NCI-H2081 (cell line): ENCODE results near the gene ODC1.

Experiments
- DNase-seq, 2 experiments: peaks; one replicate each; lab custom pipeline; 2025; lab: John Stamatoyannopoulos, UW

ODC1 gene

DNA sequence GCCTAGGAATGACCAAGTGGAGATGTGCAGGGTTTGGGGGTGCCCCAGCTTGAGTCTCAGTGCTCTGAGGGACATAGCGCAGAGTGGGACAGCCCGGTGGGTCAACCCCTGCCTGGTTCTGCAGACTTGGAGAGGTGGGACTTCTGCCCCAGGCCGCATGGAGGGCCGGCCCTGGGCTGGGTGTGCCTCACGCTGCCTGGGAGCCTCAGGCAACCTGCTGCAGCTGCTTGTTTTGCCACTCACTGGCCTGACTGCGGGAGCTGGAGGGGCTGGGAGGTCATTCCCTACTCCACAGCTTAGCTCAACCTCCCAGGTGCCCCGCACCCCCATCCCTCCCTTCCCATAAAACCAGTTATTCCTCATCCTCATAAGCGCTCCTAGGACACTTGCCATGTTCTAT is 33.1 kb downstream of the ODC1 start:
- no peak for DNase-seq

DNA sequence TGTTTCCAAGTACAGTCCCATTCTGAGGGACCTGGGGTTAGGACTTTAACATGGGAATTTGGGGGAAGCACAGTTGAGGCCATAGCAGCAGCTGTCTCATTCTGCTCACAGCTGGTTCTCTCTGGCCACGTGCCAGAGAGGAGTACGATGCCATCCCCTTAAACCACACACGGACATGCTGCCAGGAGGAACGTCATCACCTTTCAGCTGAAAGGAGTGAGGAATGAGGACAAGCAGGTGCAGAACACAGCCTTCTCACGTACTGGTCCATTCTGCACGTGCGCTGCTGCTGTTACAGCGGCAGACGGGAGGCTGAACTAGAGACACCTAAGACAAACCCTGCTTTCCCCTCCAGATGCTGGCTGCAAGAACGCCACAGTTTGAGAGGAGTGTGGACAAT is 33.5 kb downstream of the ODC1 start:
- peak; percentile 61 to 80 for DNase-seq

DNA sequence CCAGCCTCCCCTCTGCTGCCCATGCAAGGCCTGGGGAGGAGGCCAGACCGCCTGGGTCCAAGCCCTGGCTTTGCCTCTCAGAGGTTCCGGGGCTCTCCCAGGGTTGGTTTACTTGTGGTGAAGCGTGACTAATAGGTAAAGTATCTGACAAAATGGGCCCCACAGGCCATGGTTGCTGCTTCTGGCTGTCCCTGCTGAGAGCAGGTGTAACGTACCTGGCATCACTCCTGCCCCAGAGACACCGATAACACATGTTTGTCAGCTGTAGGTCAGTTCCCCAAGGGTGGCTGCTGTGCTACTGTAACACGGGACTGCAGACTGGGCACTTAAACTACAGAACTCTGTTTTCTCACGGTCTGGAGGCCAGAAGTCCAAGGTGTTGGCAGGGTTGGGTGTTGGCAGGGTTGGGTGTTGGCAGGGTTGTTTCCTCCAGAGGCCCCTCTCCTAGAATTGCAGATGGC is 34.1 kb downstream of the ODC1 start:
- DNase-seq: peak; percentile 74 to 90

DNA sequence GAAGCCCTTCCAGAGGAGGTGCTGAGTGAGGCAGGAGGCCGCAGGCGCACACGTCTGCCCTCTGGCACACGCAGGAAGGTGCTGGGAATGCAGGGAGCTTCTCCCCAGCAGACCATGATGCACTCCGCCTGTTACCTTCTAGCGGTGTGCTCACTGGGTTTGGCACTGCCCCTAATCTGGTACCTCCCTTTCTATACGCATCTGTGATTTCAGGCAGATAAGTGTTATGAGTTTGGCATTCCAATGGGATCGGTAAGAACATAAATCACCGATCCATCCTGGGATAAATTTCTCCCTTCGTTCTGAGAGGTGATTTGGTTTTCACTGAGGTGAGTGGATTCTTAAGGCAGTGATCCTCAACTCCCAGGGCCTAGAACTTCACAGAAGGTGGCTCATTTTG is 34.6 kb downstream of the ODC1 start:
- DNase-seq: no peak

DNA sequence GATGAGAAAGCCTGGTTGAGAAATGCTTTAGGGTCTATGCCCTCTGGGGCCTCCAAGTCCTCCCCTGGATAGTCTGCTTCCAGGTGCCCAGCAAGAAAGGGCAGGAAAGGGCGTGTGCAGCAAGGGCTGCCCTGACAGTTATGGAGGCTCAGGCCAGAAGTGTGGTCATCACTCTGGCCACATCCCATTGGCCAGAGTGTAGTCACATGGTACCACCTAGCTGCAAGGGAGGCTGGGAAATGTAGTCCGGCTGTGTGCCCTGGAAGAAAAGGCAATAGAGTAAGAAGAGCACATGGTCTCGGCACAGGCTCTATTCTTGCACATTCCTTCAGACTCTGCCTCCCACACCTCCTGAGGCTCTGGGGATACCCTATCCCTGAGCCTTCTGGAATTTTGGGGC is 35.7 kb downstream of the ODC1 start:
- peak in 1 of 2 experiments; percentile 49 for DNase-seq

DNA sequence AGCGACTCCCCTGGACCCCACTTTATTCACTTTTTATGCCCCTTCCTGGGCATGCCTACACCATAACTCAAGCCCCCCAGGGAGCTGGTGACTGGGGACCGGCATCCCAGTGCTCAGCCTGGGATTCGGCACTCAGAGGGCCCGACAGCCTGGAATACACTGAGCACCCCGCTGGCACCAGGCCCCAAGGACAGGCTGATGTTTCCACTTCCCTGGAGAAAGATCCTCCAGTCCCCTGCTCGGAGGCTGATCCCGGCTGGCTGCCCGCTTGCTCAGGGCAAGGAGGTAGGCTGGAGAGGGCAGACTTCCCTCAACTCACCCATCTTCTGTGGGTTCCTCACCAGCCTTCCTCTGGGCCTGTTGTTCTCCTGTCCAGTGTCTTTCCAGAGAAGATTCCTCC is 36.6 kb downstream of the ODC1 start:
- DNase-seq: no peak

DNA sequence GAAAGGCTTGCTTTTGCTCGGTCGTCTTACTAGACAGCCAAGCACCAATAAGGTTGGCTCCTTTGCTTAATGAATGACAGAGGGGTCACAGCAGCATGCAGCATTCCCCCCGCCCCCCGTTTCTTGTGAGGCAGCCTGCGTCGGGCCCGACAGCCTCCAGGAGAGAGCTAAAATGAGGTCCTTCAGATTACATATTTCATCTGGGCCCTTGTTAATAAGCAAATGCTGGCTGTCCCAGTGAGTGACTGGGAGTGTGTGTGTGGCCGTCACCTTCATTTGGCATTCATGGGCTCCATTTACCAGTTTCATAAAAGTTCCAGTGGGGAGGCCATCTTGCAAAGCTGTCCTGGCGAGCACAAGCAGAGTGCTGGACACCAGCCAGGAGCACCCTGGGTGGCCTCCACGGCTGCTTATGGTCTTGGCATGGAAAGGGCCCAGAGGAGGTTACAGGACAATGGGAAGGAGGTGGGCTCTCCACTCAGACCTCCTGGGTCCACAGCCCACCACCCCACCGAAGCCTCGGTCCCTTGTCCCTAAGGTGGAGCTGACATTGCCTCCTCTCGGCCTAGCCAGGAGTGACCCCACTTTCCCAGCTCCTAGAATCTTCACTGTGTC is 37.2 kb downstream of the ODC1 start:
- DNase-seq: peak; percentile 30 to 61

DNA sequence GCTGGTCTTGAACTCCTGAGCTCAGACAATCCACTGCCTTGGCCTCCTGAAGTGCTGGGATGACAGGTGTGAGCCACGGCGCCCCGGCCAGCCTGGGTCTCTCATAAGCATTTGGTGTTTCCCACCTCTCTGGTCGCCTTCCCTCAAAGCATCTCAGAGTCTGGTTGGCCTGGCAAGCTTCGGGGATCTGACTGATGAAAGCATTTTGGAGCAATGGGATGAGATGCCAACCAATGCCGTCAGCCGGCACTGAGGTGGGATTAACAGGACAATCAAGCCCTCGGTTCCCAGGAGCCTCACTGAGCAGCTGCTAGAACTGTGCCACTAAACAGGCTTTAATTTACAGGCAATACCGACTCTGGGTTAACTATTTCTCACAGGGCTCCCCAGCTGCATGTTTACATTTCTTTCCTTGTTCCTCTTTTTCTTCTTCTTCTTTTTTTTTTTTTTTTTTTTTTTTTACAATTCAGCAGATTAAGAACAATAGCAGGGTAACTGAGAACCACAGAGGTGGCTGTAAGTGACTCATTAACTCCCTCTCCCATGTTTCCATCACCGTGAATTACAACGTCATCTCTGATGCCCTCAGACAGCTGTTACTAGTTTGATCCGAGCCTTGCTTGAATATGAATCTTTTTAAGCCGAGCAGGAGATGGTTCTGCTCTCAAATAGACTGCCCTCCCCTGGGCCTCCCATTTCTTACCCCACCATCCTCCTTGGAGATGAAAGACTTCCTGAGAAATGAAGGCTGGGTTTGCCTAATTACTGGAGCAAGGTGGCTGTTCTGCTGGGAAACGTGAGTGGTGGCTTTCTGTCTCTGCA is 37.9 kb downstream of the ODC1 start:
- no peak for DNase-seq

DNA sequence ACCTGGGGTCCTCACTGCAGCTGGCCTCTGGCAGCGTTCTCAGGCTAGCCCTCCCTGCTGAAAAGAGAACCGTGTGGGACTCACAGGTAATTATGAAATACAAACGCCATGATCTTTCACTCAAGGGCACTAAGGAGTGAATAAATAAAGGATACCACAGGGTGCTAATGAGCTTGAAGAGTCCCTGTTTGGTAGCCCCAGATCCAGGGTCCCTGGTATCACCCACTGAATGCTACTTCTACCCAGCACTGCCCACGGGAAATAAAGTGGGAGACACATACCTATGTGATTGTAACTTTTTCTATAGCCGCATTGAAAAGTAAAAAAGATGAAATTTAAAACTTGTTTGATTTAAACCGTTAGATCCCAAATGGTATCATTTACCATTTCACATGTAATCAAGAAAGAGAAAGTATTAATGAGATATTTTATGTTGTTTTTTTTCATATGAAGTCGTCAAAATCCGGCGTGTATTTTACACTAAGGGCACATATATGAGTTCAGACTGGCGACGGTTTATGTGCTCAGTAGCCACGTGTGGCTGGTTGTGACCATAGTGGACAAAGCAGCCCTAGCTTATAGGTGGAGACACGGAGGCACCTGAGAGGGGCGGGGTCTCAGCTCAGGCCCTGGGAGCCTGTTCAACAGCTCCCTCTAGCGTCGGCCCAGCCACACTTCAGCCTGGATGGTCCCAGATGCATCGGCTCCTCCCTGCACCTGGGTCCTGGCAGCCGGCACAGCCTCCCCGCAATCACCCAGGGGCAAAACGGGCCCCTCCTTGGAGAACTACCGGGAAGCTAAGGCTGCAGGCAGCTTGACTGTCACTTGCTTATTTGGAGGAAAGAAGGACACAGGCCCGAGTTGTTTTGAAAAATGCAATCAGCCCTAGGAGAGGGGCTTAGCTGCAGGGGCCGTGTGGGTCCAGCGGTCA is 39.2 kb downstream of the ODC1 start:
- peak; percentile 92 to 93 for DNase-seq

DNA sequence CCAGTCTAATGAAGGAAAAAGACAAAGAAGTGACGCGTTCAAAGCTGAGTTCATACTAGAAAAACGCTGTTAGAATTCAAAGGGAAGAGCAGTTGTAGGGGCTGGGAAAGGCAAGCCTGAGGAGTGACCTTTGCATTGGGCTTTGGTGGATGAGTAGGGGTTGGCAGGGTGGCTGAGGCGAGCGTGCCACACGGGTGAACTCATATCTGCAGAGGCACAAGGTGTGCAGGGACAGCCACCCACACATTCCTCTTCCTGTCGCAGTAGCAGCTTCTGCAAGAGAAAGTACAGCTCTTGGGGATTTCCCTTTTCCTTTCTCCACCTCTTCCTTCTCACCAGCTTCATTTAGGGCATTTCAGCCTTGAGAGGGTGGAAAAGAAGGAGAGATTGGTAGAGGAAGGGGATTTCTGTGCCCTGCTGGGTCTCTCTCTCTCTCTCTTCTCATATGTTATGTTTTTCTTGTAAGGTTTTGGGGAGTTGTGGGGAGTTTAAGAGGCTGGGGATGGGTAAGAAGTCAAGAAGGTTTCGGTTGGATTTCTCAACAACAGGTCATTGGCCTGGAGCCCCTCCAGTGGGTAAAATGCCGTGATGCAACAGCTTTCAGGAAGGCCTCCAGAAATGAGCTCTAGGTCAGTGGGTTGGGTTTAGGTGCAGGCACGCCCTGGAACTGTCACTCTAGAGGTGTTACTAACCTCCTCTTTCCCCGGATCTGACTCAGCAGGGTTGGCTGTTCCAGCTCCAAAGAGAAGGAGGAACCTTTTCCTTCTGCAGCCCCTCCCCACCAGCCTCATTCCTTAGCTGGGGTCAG is 40.1 kb downstream of the ODC1 start:
- peak in 1 of 2 experiments; percentile 42 for DNase-seq

DNA sequence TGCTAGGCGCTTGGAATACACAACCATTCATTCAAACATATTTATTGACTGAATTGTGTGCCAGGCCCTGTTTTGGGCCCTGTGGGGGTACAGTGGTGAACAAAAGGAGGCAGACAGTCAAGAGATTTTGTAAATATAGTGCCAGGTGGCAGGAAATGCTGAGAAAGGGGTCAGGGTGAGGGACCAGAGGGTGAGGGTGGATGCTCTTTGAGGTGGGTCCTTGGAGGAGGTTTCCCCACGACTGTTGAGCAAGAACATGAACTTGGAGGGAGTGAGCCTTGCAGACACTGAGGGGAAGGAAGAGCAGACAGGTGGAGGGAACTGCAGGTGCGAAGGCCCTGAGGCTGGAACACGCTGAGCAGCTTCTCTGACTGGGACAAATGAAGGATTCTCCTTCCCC is 40.7 kb downstream of the ODC1 start:
- DNase-seq: peak in 1 of 2 experiments; percentile 50

DNA sequence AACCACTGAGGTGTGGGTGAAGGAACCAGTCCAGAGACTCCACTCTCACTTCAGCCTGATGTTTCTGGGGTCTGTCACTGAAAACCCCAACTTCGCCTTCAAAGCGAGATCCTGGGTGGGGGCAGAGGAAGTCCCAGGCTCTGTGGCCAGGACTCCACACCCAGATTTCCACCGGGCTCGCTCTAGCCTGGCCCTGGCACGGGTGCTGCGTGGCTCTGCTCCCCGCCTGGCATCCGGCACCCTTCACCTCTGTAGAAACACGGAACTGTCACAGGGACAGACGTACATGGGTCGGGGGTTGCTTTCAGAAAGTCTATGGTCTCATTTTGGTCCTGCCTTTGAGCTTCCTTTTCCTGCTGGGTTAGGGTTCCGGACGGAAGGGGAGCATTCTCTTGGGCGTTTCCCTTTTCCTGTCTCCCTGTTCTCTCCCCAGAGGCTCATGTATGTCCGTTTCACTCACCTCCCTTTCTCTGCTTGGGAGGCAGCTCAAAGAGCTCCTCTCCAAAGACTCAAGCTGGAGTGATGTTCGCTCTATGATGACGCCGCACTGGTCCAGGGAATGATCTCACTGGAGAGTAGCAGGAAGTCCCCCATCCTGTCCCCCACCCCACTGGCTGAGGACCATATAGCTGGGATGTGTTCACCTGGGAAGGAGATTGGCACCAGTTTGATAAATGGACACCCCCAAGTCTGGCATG is 41.5 kb downstream of the ODC1 start:
- DNase-seq: peak in 1 of 2 experiments; percentile 50

DNA sequence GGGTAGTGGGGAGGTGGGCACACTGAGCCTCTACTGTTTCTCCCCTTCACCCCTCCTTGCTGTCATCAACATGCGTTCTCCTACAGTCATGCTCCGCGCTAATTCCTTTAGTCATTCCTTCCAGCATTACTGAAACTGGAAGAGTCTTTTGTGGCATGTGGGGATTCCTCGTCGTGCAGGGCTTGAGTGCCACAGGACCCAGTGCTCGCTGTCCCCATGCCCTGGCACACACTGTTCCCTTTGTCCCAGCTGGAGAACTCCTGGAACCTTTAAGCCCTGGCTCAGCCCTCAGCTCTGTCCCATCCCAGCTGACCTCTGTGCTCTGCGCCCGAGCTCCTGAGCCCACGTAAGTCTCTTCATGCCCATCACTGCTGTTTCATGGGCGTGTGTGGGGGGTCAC is 42.1 kb downstream of the ODC1 start:
- DNase-seq: no peak

DNA sequence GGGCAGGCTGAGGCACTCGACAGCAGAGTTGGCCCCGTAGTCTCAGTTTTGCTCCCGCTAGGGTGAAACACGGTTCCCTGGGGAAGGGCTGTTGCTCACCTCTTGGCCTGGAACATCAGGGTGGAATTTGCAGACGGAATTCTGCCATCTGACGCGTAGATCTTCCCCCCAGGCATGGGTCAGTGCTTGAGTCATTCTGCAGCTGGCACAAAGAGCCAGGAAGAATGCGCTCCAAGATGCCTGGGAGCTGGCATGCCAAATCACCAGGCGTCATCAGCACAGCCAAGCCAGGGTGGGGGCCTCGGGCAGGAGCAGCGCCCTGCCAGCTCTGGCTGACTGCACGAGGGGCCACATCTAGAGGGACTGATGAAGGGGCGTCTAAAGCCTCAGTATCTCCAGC is 42.7 kb downstream of the ODC1 start:
- no peak for DNase-seq

DNA sequence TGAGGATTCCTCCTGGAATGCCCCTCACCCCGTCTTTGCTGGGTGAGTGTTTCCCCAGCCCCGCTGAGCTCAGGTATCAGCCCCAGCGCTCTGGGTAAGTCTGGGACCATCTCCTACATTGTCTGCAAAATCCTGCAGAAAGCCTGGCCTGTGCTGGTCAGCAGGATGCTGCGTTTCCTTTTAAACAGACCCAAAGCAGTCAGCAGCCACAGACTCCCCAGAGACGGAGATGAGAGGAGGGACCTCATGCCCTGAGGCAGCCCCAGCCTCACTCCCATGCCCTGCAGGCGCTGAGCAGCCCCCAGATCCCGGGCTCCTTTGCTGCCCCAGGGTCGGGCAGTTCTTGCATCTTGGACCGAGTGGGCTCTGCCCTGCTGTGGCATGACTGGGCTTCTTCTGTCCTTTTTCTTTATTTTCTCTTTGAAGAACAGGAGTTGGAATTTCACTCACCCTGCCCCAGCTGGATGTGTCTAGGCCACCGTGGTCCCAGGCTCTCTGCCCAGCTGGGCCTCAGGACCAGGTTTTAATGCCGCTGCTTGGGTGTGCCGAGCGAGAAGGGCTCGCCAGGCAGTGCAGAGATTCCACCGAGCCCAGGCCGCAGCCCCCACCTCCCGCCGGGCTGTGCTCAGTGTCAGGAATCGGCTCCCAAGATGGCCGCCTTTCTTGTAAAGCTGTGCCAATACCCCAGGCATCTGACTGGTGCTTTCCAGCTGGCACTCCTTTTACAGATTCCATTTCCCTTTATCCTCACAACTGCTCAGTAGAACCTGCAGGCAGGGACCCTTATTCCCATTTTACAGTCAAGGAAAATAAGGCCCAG is 43.6 kb downstream of the ODC1 start:
- no peak for DNase-seq

DNA sequence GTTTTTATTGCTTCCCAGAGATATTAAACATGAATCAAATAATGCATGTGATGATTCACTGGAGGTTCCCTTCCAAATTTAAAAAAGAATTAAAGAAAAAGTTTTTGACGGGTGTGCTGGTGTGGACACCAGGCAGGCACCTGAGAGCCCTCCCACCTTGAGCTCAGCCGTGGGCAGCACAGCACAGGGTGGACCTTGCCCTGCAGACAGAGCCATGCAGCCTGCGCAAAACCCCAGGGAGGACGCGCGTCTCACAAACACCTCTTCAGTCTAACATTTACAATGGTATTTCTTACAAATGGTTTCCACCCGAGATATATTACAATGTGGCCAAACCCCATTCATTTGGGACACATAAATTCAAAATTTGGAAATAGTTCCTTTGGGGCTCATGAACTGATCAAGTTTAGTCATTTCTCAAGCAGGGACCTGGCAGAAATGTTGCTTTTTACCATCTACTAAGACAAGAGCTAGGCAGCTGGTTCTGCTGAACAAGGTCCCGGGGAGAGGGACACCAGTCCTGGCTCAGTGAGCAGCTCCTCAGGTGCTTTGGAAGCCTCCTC is 45.4 kb downstream of the ODC1 start:
- no peak for DNase-seq

DNA sequence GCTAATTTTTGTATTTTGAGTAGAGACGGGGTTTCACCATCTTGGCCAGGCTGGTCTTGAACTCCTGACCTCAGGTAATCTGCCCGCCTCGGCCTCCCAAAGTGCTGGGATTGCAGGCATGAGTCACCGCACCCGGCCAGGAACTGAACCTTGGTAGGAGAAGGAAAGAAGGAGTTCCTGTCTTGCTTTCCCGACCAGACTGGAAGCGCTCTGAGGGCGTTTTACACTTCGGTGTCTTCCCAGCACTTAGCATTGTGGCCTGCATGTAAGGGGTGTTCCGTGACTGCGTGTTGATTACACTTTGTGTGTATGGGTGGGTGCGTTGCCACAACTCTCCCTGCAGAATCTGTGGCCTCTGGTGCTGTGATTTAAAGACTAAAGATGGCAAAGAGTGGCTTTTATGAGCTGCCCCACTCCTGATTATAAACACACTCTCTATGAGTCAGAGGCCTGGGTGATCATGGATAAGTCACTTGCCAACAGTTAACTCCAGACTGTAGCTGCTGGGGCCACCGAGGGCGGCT is 46.0 kb downstream of the ODC1 start:
- DNase-seq: no peak

DNA sequence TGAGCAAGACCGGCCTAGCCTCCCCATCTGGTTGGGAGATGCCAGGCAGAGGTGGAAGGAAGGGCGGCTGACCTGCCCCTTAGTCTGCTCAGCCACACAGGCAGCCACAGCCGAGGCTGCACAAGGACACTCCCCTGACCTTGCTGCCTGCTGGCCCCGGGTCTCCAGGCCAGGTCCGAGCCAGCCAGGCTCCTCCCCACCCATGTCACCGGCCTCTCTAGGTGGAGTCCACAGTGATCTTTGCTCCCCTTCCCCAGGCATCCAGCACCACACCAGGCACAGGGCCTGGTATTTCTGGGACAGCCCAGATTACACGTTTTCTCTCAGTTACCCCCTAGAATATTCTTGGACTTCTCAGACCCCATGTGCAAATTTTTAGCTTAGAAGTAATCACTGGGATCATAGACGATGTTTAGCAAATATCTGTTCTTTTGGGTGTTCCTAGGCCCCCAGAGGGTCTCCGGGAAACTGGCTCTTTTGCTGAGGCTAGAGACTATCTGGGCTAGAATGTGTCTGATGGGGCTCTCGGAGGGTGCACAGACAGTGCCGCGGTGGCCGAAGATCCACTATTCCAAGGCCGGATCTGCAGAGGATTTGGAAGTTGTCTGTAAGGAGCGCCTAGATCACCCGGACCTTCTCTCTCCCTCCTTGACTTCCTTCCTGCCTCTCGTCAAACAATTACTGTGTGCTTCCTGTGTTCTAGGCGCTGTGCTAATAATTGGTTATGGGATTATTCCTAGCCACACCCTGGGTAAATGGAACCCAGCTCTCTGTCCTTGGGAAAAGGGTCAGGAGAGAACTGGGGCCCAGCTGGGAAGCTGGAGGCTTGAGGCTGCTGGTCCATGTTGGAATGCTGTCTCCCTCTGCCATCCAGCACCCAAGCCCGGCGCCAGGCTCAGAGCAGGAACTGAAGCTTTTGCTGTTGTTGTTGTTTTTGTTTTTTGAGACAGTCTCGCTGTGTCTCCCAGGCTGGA is 46.9 kb downstream of the ODC1 start:
- DNase-seq: no peak
